Skeletal muscle satellite cell (primary cell): ENCODE data around the gene ENPP3.
A peak's percentile ranks its signal among the peaks of the same experiment; 100 is the strongest.

ENCODE experiments used
- H3K27me3 ChIP-seq: 2 replicates; pipeline ENCODE4 v1.7.0; 2013; ENCODE audit warnings: low read length; ENCODE audit not compliant: control insufficient read depth, insufficient read depth
- H3K36me3 ChIP-seq: 2 replicates; pipeline ENCODE4 v1.7.0; 2013; ENCODE audit warnings: mild to moderate bottlenecking, control low read depth, low read length; ENCODE audit not compliant: insufficient read depth
- H3K4me1 ChIP-seq: 2 replicates; pipeline ENCODE4 v1.7.0; 2013; ENCODE audit warnings: low read length; ENCODE audit not compliant: control insufficient read depth, insufficient read depth
- H3K4me2 ChIP-seq: 2 replicates; pipeline ENCODE4 v1.7.0; 2013; ENCODE audit warnings: mild to moderate bottlenecking, low read length
- H3K4me3 ChIP-seq: 2 replicates; pipeline ENCODE4 v1.7.0; 2013; ENCODE audit warnings: low read length
- H3K9ac ChIP-seq: 2 replicates; pipeline ENCODE4 v1.7.0; 2013; ENCODE audit warnings: mild to moderate bottlenecking, low read depth, low read length, moderate library complexity
- H3K9me3 ChIP-seq: replicated peaks from 2 replicates; pipeline ENCODE4 v1.7.0; 2013; ENCODE audit warnings: mild to moderate bottlenecking, control low read depth, low read length

Gene ENPP3

DNA sequence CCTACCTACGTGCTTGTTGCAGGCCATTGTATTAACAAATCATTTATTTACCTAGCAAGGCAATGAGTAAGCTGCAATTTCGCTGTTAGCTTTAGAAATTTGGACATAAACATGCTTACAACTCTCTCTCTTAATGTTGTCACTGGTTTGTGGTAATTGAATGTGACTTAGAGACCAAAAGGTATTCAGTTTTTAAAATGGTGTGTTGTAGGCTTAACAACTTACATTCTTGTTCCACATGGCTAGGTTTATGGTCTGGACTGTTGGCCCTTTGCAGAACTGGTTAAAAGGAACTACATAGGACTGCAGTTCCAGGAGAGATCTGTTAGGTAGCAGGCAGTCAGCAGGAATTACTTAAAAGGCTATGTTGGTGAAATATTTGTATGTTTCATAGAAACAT is 84.1 kb downstream of the ENPP3 start:
- Histone ChIP-seq H3K4me3 (no peak overlapping the region), H3K9ac (no peak overlapping the region), H3K27me3 (no peaks in the 10 kb centered on the region), H3K4me2 (no peak overlapping the region), H3K4me1 (no peaks in the 10 kb centered on the region), H3K9me3 (no peaks in the 10 kb centered on the region), H3K36me3 (no peaks in the 10 kb centered on the region)

- Histone ChIP-seq H3K4me2 (no peak overlapping the region), H3K4me3 (no peak overlapping the region), H3K36me3 (no peaks in the 10 kb centered on the region), H3K9ac (no peak overlapping the region), H3K27me3 (no peaks in the 10 kb centered on the region), H3K4me1 (peaks cover 9% of the 10 kb centered on the region), H3K9me3 (no peaks in the 10 kb centered on the region)
Measured at GRCh38 chr6:131724114-131724513, 87.0 kb downstream of the ENPP3 start.

- Histone ChIP-seq H3K36me3 (no peaks in the 10 kb centered on the region), H3K4me1 (peaks cover 16% of the 10 kb centered on the region), H3K4me3 (no peak overlapping the region), H3K4me2 (no peak overlapping the region), H3K9me3 (no peaks in the 10 kb centered on the region), H3K27me3 (no peaks in the 10 kb centered on the region), H3K9ac (no peak overlapping the region)
Measured at GRCh38 chr6:131727467-131727866, 90.4 kb downstream of the ENPP3 start.

- H3K4me1 ChIP-seq = peaks cover 18% of the 10 kb centered on the region
Measured at GRCh38 chr6:131727868-131728267, 90.8 kb downstream of the ENPP3 start.

GRCh38 chr6:131728296-131728939 is 91.3 kb downstream of the ENPP3 start:
- Histone ChIP-seq H3K36me3 (no peaks in the 10 kb centered on the region), H3K4me1 (peaks cover 22% of the 10 kb centered on the region), H3K4me3 (no peak overlapping the region), H3K9ac (peak overlapping the region; percentile 33), H3K4me2 (no peak overlapping the region), H3K27me3 (no peaks in the 10 kb centered on the region), H3K9me3 (no peaks in the 10 kb centered on the region)

More at GRCh38 chr6:131727868-131728267, 90.8 kb downstream of the ENPP3 start:
- peak overlapping the region; percentile 33 for H3K9ac ChIP-seq
- H3K36me3 ChIP-seq = no peaks in the 10 kb centered on the region
- no peaks in the 10 kb centered on the region for H3K27me3 ChIP-seq
- H3K4me3 ChIP-seq = no peak overlapping the region
- H3K4me2 ChIP-seq = no peak overlapping the region
- no peaks in the 10 kb centered on the region for H3K9me3 ChIP-seq

DNA sequence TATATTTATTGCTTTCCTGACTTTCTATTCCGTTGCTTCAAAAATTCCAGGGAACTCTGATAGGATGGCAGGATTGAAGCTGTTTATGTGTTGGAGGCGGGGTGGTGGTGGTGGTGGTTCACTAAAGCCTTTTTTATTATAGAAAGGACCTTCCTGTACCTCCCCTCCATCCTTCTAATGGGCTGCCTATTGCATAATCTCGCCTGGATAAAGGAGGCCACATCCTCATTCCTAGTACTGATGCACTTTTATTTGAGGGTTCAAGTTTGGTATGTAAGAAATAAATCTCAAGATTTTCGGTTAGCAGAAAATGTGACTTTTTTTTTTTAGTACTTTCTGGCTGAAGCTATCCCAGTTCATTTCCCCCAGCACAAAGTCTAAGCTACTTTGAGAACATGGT is 92.4 kb downstream of the ENPP3 start:
- Histone ChIP-seq H3K4me1 (peaks cover 30% of the 10 kb centered on the region), H3K27me3 (no peaks in the 10 kb centered on the region), H3K4me3 (no peak overlapping the region), H3K4me2 (no peak overlapping the region), H3K9ac (no peak overlapping the region), H3K36me3 (no peaks in the 10 kb centered on the region), H3K9me3 (no peaks in the 10 kb centered on the region)

- no peak overlapping the region for H3K9ac ChIP-seq
- no peak overlapping the region for H3K4me2 ChIP-seq
- peaks cover 30% of the 10 kb centered on the region for H3K4me1 ChIP-seq
Measured at GRCh38 chr6:131730264-131730663, 93.2 kb downstream of the ENPP3 start.

DNA sequence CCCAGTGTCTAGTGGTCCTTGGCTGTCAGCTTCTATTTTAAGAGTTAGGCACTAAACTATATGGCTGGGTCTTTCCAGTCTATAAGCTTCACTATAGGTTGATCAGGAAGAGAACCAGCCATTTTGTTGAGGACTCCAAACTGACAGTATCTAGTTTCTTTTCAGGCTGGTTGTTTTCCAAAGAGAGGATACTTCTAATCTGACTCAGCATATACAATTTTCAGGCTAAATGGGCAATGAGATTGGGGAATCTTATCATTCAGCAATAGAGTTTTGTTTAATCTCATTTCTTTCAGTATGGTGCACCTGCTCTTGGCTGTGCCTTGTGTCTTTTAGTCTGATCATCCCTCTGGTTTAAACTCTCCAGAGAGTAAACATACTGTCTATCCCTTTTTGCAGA is 94.1 kb downstream of the ENPP3 start:
- H3K4me1 ChIP-seq = peaks cover 30% of the 10 kb centered on the region

More at GRCh38 chr6:131730264-131730663, 93.2 kb downstream of the ENPP3 start:
- Histone ChIP-seq H3K27me3 (no peaks in the 10 kb centered on the region), H3K4me3 (no peak overlapping the region), H3K9me3 (no peaks in the 10 kb centered on the region), H3K36me3 (no peaks in the 10 kb centered on the region)

GRCh38 chr6:131733376-131734016 is 96.4 kb downstream of the ENPP3 start:
- H3K4me3 ChIP-seq = peak overlapping the region; percentile 30
- peak overlapping the region; percentile 82 for H3K9ac ChIP-seq
- no peaks in the 10 kb centered on the region for H3K36me3 ChIP-seq
- peak overlapping the region; percentile 70 for H3K4me2 ChIP-seq
- peaks cover 25% of the 10 kb centered on the region for H3K4me1 ChIP-seq
- no peaks in the 10 kb centered on the region for H3K9me3 ChIP-seq
- no peaks in the 10 kb centered on the region for H3K27me3 ChIP-seq

More for the DNA sequence above, 94.1 kb downstream of the ENPP3 start:
- Histone ChIP-seq H3K4me3 (no peak overlapping the region), H3K4me2 (no peak overlapping the region), H3K27me3 (no peaks in the 10 kb centered on the region), H3K36me3 (no peaks in the 10 kb centered on the region), H3K9ac (no peak overlapping the region), H3K9me3 (no peaks in the 10 kb centered on the region)

- no peaks in the 10 kb centered on the region for H3K9me3 ChIP-seq
Measured at GRCh38 chr6:131736003-131736596, 99.0 kb downstream of the ENPP3 start.

GRCh38 chr6:131736811-131737210 is 99.7 kb downstream of the ENPP3 start:
- Histone ChIP-seq H3K36me3 (no peaks in the 10 kb centered on the region), H3K27me3 (no peaks in the 10 kb centered on the region), H3K9ac (no peak overlapping the region), H3K4me3 (no peak overlapping the region), H3K4me1 (peaks cover 21% of the 10 kb centered on the region), H3K4me2 (no peak overlapping the region), H3K9me3 (no peaks in the 10 kb centered on the region)

More at GRCh38 chr6:131736003-131736596, 99.0 kb downstream of the ENPP3 start:
- no peak overlapping the region for H3K4me3 ChIP-seq
- H3K4me1 ChIP-seq = peaks cover 25% of the 10 kb centered on the region
- no peaks in the 10 kb centered on the region for H3K27me3 ChIP-seq
- H3K36me3 ChIP-seq = no peaks in the 10 kb centered on the region
- H3K9ac ChIP-seq = no peak overlapping the region
- H3K4me2 ChIP-seq = no peak overlapping the region
